ENCODE data around the gene STMN1.

- TF ChIP-seq CTCF (IDR thresholded peaks at IDR 0.05) (no peak), EZH2 (IDR thresholded peaks at IDR 0.05) (no peak), EZH2phosphoT487 (IDR thresholded peaks at IDR 0.05) (no peak)
Observed at GRCh38 chr1:25861316-25862286, 44.6 kb downstream of the STMN1 start.

Measured in neural progenitor cell (in vitro differentiated cells).